Activated T-helper 2 cell treated with anti-CD3 and anti-CD28 coated beads, Interferon-gamma antibody, Interleukin-2, Interleukin-4, amounts not matched to agents 10 μg/mL and 5 μg/mL and 100 μg/mL, durations not matched to agents 14 hours and 24 hours and 36 hours (primary cell): ENCODE data around the gene MAP2K7. TPM values are rescaled to one million over a fixed set of nuclear protein-coding genes. Genes with fewer than 3 reads are reported as not detected.
A peak's percentile ranks its signal among the peaks of the same experiment; 100 is the strongest.
"Not testable (repeated sequence)": the region's sequence is repeated elsewhere in the genome, so short reads cannot be mapped to it uniquely, and the experiment has no call there.

Experiments used
- DNase-seq: peaks from one replicate; pipeline ENCODE4 v3.0.0; 2021; ENCODE audit warnings: low spot score
- H3K27ac Mint-ChIP-seq: one replicate; pipeline ENCODE4 v1.8.0; 2021; ENCODE audit warnings: mixed read lengths
- H3K27me3 Mint-ChIP-seq: one replicate; pipeline ENCODE4 v1.8.0; 2021; ENCODE audit warnings: low read depth, mixed read lengths
- H3K36me3 Mint-ChIP-seq: one replicate; pipeline ENCODE4 v1.8.0; 2021; ENCODE audit warnings: low read depth, mixed read lengths
- H3K4me1 Mint-ChIP-seq: one replicate; pipeline ENCODE4 v1.8.0; 2021; ENCODE audit warnings: low read depth, mixed read lengths
- H3K4me3 Mint-ChIP-seq: one replicate; pipeline ENCODE4 v1.8.0; 2021; ENCODE audit warnings: low read depth, mild to moderate bottlenecking, moderate library complexity, mixed read lengths
- H3K9me3 Mint-ChIP-seq: one replicate; pipeline ENCODE4 v1.8.0; 2021; ENCODE audit warnings: mixed read lengths
- intact Hi-C: fragments of 100-400 bp; cut with micrococcal nuclease; formaldehyde crosslinking; loops from one replicate; pipeline ENCODE4 v1.15.1; 2023
- total RNA-seq: library from RNA; stranded (reverse); gene quantifications from 2 replicates; pipeline ENCODE4 v1.2.3, GENCODE V29; 2022

The MAP2K7 gene
- total RNA-seq, 1 donor from 2014 or later: 44.6 TPM

DNA sequence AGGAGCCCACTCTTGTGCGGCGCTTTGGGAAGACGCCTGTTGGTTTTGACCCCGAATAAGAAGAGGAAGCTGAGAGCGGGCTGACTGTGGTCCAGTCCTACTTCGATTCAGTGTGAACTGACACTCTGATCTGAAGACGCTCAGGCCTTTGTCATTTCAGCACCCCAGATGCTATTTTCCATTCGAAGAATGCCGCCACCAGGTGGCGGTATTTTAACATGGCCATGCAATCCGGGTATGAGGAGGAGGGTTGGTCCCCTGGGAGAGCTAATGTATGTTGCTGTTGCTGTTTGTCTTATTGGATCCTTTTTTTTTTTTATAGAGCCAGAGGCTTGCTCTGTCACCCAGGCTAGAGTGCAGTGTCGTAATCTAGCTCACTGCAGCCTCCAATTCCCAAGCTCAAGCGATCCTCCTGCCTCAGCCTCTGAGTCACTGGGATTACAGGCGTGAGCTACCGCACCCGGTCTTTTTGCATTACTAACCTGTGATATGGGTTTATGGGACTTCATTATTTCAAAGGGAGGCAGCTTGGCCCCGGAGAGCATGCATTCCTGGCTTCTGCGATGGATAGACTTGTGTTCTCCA lies 40.6 kb downstream of the MAP2K7 start:
- H3K36me3 Mint-ChIP-seq: peaks cover 14% of the 10 kb centered on the region
- no peaks in the 10 kb centered on the region for H3K27me3 Mint-ChIP-seq
- peak; percentile 79 for DNase-seq
- H3K27ac Mint-ChIP-seq: peak overlapping the region; percentile 93
- peak overlapping the region; percentile 84 for H3K4me3 Mint-ChIP-seq
- intact Hi-C loops: loop anchor here (10.0 kb wide), 1 partner anchor 311 kb away; no protein-coding TSS in a partner anchor
- peaks cover 15% of the 10 kb centered on the region for H3K4me1 Mint-ChIP-seq
- no peaks in the 10 kb centered on the region for H3K9me3 Mint-ChIP-seq

DNA sequence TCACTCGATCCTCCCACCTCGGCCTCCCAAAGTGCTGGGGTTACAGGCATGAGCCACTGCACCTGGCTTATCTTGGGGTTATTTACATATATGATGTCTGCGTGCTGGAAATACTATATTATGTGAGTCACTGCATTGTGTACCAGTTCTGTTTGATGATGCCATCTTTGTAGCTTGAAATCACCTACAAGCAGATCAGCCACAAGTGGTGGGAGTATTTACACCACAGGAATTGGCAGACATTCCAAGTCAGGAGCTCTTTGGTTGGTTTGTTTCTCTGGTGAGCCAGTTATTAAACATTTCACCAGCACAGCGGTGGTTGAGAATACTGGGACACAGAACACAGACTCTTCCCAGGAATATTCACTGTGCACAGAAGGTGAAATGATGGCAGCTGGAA lies 44.3 kb downstream of the MAP2K7 start:
- Mint-ChIP-seq H3K4me3 (no peak overlapping the region), H3K27ac (no peak overlapping the region), H3K27me3 (no peaks in the 10 kb centered on the region), H3K4me1 (peaks cover 6% of the 10 kb centered on the region), H3K9me3 (no peaks in the 10 kb centered on the region), H3K36me3 (no peaks in the 10 kb centered on the region)
- DNase-seq: no peak
- intact Hi-C loops: loop anchor here (10.0 kb wide), 1 partner anchor 307 kb away; no protein-coding TSS in a partner anchor

DNA sequence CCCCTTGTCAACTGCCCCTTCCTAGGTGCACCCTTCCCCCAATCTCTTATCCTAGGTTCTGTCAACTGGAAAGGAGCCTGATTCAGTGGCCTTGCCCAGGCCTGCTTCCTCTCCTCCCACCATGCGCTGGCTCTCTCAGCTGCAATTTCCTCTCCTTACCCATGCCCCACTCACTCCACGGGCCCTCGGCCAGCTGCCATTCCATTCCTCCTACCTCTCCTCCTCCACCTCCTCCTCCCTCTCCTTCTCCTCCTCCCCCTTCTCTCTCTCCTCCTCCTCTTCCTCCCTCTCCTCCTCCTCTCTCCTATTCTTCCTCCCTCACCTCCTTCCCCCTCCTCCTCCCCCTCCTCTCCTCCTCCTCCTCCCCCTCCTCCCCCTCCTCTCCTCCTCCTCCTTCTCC lies 49.4 kb downstream of the MAP2K7 start:
- H3K4me1 Mint-ChIP-seq: no peaks in the 10 kb centered on the region
- intact Hi-C loops: no loop called here
- no peaks in the 10 kb centered on the region for H3K27me3 Mint-ChIP-seq
- no peaks in the 10 kb centered on the region for H3K9me3 Mint-ChIP-seq
- H3K36me3 Mint-ChIP-seq: peaks cover 9% of the 10 kb centered on the region
- DNase-seq: no peak
- H3K4me3 Mint-ChIP-seq: no peak overlapping the region
- H3K27ac Mint-ChIP-seq: no peak overlapping the region

DNA sequence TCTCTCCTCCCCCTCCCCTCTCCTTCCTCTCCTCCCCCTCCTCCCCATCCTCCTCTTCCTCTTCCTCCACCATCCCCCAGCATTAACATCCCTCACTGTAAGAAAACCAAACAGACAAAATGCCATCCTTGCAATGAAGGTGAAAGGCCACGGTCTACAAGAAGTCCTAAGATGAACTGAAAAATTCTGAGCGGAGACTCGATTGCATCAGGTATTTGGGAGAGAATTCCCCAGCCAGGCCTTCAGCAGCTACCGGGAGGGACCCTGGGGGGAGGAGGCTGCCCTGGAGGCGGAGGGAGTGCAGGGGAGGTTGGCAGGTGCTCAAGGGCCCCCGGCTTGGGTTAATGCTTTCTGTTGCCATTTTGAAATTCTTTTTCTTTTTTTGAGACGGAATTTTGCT lies 49.9 kb downstream of the MAP2K7 start:
- intact Hi-C loops: no loop called here
- Mint-ChIP-seq H3K27me3 (no peaks in the 10 kb centered on the region), H3K4me1 (no peaks in the 10 kb centered on the region), H3K4me3 (no peak overlapping the region), H3K27ac (no peak overlapping the region), H3K9me3 (no peaks in the 10 kb centered on the region), H3K36me3 (peaks cover 9% of the 10 kb centered on the region)
- no peak for DNase-seq

DNA sequence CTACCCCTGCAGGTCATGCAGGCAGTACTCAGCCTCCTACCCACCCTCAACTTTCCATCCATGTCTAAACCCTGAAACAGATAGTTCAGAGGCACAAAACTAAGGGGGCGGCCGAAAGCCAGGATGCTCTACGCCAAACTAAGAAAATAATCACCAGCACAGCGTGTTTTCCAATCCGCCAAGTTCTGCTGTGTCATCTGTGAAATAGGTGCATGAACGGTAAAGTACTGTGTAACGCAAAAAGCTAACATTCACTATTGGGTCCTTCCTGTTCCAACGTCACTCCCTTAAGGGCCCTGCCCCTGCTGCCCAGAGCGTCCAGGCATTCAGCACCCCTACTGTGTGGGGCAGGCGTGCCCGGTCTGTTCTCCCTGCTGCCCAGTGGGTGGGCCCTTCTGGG lies 52.0 kb downstream of the MAP2K7 start:
- H3K27ac Mint-ChIP-seq: no peak overlapping the region
- no peaks in the 10 kb centered on the region for H3K9me3 Mint-ChIP-seq
- no peak overlapping the region for H3K4me3 Mint-ChIP-seq
- H3K27me3 Mint-ChIP-seq: no peaks in the 10 kb centered on the region
- no peaks in the 10 kb centered on the region for H3K4me1 Mint-ChIP-seq
- peaks cover 14% of the 10 kb centered on the region for H3K36me3 Mint-ChIP-seq
- intact Hi-C loops: no loop called here
- DNase-seq: no peak

DNA sequence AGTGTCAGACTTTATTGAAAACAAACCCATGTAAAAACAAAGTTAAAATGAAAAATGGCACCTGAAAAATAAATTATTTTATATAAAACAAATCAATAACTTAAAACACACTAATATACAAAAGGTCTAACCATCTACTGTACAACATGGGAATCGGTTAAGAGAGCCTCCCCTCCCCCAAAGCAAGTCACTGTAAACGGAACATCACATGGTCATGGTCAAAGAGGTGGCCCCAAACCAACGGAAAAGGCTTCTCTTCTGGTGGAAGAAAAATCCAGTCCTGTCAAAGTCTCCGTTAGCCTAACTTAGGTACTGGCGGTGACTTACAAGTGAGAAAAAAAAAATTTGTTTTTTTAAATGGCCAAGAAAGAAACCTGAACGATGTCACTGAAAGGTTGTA lies 55.5 kb downstream of the MAP2K7 start:
- DNase-seq: no peak
- Mint-ChIP-seq H3K27me3 (no peaks in the 10 kb centered on the region), H3K27ac (no peak overlapping the region), H3K9me3 (no peaks in the 10 kb centered on the region), H3K4me3 (no peak overlapping the region), H3K4me1 (no peaks in the 10 kb centered on the region), H3K36me3 (peaks cover 29% of the 10 kb centered on the region)
- intact Hi-C loops: no loop called here

DNA sequence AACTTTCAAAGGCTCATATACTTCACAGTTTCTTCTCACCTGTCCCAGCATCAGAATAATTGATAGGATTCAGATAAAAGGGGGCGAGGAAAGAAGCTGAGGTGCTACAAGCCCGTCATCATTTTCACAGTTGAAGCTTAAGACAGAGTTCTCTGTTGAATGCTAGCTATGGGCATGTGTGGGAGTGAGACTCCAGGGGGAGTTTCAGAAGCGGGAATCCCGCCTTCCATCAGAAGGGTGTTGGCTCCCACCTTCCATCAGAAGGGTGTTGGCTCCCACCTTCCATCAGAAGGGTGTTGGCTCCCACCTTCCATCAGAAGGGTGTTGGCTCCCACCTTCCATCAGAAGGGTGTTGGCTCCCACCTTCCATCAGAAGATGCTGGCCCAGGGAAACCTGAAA lies 57.4 kb downstream of the MAP2K7 start:
- H3K4me1 Mint-ChIP-seq, H3K4me3 Mint-ChIP-seq, H3K27me3 Mint-ChIP-seq, H3K27ac Mint-ChIP-seq, DNase-seq, H3K9me3 Mint-ChIP-seq, intact Hi-C loops: not testable (repeated sequence)
- peaks cover 36% of the 10 kb centered on the region for H3K36me3 Mint-ChIP-seq

DNA sequence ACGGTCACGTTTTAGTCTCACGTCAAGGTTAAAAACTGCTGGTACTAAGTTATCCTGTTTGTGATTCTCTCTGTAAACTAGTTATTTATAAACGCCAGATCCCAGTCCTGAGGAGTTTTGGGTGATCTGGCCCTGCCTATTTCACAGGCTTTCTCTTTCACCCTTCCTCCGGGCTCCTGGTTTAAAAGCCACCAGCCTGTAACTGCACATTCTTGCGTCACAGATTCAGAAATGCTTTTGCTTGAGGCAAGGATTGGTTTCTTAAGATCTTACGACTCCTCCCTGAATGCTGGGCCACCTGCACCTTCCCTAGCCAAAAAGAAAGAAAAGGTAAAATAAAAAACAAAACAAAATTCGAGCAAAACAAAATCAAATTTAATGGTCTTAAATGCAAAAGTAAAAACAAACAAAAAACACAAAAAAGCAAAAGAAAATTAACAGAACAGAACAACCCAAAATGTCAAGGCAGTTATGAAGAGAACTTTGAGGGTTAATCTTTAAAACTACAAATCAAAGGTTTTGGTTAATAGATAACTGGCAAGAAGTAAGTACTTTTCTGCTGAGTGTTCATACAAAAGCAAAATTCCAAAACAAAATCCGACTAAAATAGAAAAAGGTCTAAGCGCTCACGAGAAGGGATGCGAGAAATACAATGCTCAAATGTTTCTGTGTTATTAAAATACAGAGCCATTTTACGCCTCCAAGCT lies 58.4 kb downstream of the MAP2K7 start:
- DNase-seq: no peak
- no peak overlapping the region for H3K27ac Mint-ChIP-seq
- H3K27me3 Mint-ChIP-seq: no peaks in the 10 kb centered on the region
- peaks cover 41% of the 10 kb centered on the region for H3K36me3 Mint-ChIP-seq
- no peak overlapping the region for H3K4me3 Mint-ChIP-seq
- no peaks in the 10 kb centered on the region for H3K9me3 Mint-ChIP-seq
- no peaks in the 10 kb centered on the region for H3K4me1 Mint-ChIP-seq
- intact Hi-C loops: no loop called here

DNA sequence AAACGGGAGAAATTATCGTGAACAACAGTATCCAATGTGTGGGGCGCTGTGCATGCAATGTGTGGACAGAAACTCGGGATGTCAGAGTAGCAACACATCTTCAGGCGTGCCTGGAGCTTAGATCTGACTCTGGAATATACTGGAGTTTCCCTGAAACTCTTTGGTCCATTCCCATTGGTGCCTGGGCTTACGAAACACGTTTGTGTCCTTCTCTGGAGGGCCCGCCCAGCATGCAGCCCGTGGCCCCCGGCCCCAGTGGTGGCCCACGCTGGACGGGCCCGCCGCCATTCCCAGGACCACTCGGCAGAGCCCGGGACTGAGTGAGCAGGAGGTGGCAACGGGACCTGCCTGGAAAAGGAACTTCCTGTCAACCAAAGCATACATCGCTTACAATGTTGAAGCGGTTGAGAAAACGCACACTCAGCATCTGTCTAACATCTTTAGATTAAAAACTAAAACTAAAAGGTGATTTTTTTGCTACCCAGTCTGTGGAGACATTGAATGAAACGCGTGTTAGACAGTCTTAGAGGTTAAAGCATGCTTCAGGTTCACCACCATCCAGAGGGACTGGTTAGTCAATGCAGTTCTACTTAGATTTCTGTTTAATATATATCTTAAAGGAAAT lies 59.1 kb downstream of the MAP2K7 start:
- H3K27me3 Mint-ChIP-seq: no peaks in the 10 kb centered on the region
- peaks cover 42% of the 10 kb centered on the region for H3K36me3 Mint-ChIP-seq
- H3K4me3 Mint-ChIP-seq: no peak overlapping the region
- intact Hi-C loops: no loop called here
- DNase-seq: no peak
- H3K9me3 Mint-ChIP-seq: no peaks in the 10 kb centered on the region
- no peak overlapping the region for H3K27ac Mint-ChIP-seq
- H3K4me1 Mint-ChIP-seq: no peaks in the 10 kb centered on the region

DNA sequence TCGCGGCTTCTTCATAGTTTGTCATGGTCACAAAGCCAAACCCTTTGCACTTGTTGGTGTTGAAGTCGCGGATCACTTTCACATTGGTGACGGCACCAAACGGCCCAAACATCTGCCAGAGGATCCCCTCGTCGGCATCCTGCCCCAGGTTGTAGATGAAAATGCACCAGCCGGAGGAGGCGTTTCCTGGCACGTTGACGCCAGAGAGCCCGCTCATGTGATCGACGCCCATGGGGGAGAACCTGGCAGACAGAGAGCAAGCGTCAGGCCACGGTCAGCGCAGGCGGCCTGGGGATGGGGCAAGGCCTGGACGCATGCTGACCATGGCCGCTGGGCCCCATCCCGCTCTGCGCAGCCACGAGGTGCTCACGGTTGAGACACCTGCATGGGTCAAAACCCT lies 59.9 kb downstream of the MAP2K7 start:
- Mint-ChIP-seq H3K4me1 (no peaks in the 10 kb centered on the region), H3K36me3 (peaks cover 42% of the 10 kb centered on the region), H3K27me3 (no peaks in the 10 kb centered on the region), H3K4me3 (no peak overlapping the region), H3K27ac (no peak overlapping the region), H3K9me3 (no peaks in the 10 kb centered on the region)
- no peak for DNase-seq
- intact Hi-C loops: no loop called here

Other genes with a start within 250 kb of the MAP2K7 start
- gene RETN, start 234.8 kb upstream of the MAP2K7 start, total RNA-seq: not detected in 2 replicates
- not detected in 2 replicates for gene MCEMP1, start 226.8 kb upstream of the MAP2K7 start, total RNA-seq
- 88.9 and 92.4 TPM in 2 replicates for gene TRAPPC5, start 223.0 kb upstream of the MAP2K7 start, total RNA-seq
- gene FCER2, start 201.7 kb upstream of the MAP2K7 start, total RNA-seq: 0.46 and 0.99 TPM in 2 replicates
- not detected in 2 replicates for gene CLEC4G, start 171.8 kb upstream of the MAP2K7 start, total RNA-seq
- not detected in 2 replicates for gene CD209, start 156.3 kb upstream of the MAP2K7 start, total RNA-seq
- not detected in 2 replicates for gene CLEC4M, start 140.6 kb upstream of the MAP2K7 start, total RNA-seq
- 3.8 and 4.5 TPM in 2 replicates for gene EVI5L, start 73.7 kb upstream of the MAP2K7 start, total RNA-seq
- gene PRR36, start 29.5 kb upstream of the MAP2K7 start, total RNA-seq: 0.05 TPM in 1 of 2 replicates, not detected in the other
- gene LRRC8E, start 15.4 kb upstream of the MAP2K7 start, total RNA-seq: not detected in 2 replicates
- 6.3 TPM in 2 replicates for gene TGFBR3L, start 11.0 kb downstream of the MAP2K7 start, total RNA-seq
- gene SNAPC2, start 16.5 kb downstream of the MAP2K7 start, total RNA-seq: 18.4 and 19.5 TPM in 2 replicates
- 0.50 and 0.53 TPM in 2 replicates for gene CTXN1, start 22.3 kb downstream of the MAP2K7 start, total RNA-seq
- gene TIMM44, start 39.8 kb downstream of the MAP2K7 start, total RNA-seq: 79.2 and 90.2 TPM in 2 replicates
- 184 TPM in 2 replicates for gene ELAVL1, start 101.8 kb downstream of the MAP2K7 start, total RNA-seq
- gene CCL25, start 148.9 kb downstream of the MAP2K7 start, total RNA-seq: not detected in 2 replicates
- not detected in 2 replicates for gene FBN3, start 245.7 kb downstream of the MAP2K7 start, total RNA-seq